Fibroblast of mammary gland (primary cell): ENCODE results near the gene USP6.
"Not testable (repeated sequence)": the region's sequence is repeated elsewhere in the genome, so short reads cannot be mapped to it uniquely, and the experiment has no call there.

Experiments used
- DNase-seq: peaks from one replicate; pipeline ENCODE4 v3.0.0-alpha.2; 2010; ENCODE audit warnings: low read depth
- H3K4me3 ChIP-seq: 2 replicates; pipeline ENCODE4 v1.5.1; 2011; ENCODE audit warnings: low read depth, mild to moderate bottlenecking, low read length, moderate library complexity; ENCODE audit not compliant: control insufficient read depth
- TF ChIP-seq, protein P1 (sequence below): conservative IDR thresholded peaks from 2 replicates; pipeline ENCODE4 v1.5.1; 2011; ENCODE audit warnings: low read depth, low read length, inconsistent platforms; ENCODE audit not compliant: control insufficient read depth, insufficient read depth

USP6 gene

DNA sequence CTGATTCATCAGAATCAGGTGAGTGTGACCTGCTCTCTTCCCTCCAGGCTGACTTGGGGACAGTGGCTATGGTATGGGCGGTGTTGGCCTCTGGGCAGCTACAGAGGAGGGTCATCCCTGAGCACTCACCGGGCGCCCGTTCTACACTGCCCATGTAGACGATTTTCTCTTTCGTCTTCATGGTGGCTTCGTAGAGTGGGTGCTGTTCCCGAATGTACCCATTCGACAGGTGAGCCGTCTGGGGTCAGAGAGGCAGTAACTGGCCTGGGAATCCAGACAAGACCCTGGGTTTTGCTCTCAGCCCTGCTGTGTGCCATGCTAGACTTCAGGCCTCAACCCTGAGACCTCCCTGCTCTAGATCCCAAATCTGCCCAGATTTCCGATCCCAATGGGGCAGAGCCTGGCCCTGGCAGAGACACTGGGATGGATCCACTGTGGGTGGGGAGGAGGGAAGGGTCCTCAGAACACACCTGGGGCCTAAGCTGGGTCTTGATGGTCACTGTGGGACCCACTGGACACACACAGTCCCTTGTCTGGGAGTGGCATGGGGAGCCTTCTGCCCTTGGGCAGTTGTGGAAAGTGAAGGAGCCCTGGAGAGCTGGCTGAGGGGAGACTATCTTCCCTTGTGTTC is 13.2 kb downstream of the USP6 start:
- DNase-seq, result no peak
- H3K4me3 ChIP-seq, result no peak overlapping the region
- TF ChIP-seq, protein P1, sequence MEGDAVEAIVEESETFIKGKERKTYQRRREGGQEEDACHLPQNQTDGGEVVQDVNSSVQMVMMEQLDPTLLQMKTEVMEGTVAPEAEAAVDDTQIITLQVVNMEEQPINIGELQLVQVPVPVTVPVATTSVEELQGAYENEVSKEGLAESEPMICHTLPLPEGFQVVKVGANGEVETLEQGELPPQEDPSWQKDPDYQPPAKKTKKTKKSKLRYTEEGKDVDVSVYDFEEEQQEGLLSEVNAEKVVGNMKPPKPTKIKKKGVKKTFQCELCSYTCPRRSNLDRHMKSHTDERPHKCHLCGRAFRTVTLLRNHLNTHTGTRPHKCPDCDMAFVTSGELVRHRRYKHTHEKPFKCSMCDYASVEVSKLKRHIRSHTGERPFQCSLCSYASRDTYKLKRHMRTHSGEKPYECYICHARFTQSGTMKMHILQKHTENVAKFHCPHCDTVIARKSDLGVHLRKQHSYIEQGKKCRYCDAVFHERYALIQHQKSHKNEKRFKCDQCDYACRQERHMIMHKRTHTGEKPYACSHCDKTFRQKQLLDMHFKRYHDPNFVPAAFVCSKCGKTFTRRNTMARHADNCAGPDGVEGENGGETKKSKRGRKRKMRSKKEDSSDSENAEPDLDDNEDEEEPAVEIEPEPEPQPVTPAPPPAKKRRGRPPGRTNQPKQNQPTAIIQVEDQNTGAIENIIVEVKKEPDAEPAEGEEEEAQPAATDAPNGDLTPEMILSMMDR, result no peak

DNA sequence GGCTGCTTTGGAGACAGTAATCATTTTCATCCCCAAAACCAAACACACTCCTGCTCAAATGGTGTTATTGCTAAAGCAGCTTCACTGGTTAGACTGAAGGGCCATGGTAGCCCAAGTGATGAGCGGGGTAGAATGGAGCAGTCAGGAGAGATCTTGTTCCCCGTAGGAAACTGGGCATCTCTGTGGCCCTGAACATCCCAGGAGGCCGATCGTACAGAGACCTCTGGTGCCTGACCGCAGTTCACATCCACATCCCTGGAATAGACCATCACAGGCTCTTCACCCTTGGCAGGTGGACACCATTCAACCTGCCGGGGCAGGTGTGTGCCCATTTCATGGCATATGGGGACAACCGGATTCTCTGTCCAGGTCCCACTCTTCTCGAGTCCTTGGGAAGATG is 13.9 kb downstream of the USP6 start:
- not testable (repeated sequence) for H3K4me3 ChIP-seq, DNase-seq

DNA sequence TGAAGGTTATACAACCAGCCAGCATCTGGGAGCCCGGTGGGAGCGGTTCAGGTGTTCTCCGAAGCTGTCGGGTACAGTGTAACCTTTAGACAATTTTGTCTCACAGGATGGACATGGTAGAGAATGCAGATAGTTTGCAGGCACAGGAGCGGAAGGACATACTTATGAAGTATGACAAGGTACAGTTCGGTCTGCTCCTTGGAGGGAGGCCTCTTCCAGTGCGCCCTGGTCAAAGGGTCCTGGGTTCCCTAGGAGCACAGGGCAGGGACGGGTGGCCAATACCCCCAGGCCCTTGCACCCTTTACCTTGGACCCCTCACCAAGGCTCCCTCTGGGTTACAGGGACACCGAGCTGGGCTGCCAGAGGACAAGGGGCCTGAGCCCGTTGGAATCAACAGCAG is 14.4 kb downstream of the USP6 start:
- not testable (repeated sequence) for DNase-seq, H3K4me3 ChIP-seq

DNA sequence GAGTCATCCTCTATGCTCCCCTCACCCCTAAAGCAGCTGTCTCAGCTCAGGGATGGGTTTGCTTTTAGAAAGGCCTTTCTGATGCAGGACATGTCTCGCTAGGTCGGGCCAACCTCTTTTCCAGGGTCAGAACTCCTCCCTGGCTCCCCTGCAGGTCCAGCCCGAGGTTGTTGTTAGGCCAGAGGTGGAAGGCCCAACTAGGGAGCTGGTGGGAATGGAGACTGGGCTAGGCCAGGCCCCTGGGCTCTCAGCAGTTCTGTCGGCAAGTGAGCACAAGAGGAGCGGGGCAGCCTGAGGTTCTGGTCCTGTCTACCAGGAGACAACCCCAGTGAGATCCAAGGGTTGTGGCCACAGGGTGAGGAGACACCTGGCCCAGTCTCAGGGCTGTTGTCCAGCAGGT is 14.9 kb downstream of the USP6 start:
- not testable (repeated sequence) for DNase-seq, H3K4me3 ChIP-seq

DNA sequence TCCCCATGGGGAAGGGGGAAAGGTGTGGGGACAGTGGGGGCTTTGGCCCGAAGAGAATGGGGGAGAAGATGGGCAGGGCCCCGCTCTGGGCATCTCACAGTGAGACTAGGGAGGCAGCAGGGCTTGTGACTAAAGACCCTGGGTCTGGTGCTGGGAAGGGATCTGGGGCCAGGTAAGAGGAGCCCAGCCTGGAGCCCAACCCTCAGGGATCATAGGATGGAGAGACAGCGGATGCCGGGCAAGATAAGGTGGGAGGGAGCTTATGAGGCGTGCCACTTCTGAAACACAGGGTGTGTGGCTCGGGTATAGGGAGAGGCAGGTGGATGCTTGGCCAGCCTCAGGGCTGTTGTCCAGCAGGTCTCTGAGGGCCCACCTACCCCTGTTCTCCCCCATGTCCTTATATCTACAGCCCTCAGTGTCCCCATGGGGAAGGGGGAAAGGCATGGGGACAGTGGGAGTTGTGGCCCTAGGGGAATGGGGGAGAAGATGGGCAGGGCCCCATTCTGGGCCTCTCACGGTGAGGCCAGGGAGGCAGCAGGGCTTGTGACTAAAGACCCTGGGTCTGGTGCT is 15.4 kb downstream of the USP6 start:
- DNase-seq, result no peak
- TF ChIP-seq, protein P1, result no peak
- no peak overlapping the region for H3K4me3 ChIP-seq

DNA sequence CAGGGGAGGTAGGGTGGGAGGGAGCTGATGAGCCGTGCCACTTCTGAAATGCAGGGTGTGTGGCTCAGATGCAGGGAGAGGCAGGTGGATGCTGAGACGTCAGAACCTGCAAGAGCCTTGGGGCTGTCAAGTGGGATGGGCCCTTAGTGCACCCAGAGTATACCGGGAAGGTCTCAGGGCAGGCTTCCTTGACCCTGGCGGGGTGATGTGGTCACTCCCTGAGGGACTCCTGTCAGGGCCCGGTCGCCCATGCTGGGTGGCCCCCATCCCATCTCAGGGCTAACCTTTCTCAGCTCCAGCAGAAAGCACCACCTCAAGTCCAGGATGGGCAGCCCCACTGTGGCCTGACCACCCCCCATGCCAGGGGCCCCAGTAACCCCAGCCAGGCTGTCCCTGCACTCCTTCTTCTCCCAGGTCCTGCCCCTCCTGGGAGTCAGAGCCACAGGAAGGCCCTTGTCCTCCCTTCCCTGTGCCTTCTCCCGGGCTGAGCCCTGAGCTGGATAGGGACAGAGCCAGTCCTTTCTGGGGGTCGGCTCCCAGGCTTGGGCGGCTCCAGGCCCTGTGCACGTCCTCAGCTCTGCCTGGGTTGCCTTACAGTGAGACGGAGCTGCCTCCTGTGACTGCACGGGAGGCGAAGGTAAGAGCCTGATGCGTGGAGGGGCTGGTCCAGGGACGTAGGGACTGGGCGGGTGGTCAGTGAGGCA is 16.1 kb downstream of the USP6 start:
- H3K4me3 ChIP-seq, DNase-seq: not testable (repeated sequence)

DNA sequence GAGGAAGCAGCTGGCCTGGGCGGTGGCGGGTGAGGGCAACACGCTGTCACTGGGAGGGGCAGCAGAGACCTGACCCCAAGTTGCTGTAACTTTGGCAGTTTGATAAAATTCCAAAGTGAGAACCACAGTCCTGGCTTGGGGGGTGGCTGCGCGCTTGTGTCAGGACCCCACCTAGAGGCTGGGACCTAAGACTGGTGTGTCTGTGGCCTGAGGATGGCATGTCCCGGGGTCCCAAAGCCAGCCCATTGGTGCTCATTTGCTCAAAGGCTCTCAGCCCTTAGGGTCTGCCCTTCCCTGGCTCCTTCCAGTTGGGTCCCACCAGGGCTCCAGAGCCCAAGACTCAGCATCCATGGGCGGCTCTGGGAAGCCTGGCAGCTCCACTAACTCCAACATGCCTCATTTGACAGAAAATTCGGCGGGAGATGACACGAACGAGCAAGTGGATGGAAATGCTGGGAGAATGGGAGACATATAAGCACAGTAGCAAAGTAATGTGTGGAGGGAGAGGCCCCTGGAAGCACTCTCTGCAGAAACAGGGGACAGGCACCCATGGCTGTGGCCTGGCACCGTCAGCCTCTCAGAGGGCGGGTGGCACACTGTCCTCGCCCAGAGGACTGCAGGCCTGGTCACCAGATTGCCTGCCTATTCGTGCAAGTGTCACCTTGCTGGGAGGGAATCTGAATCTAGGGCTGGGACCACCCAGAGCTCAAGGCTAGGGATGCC is 16.8 kb downstream of the USP6 start:
- H3K4me3 ChIP-seq, DNase-seq: not testable (repeated sequence)

DNA sequence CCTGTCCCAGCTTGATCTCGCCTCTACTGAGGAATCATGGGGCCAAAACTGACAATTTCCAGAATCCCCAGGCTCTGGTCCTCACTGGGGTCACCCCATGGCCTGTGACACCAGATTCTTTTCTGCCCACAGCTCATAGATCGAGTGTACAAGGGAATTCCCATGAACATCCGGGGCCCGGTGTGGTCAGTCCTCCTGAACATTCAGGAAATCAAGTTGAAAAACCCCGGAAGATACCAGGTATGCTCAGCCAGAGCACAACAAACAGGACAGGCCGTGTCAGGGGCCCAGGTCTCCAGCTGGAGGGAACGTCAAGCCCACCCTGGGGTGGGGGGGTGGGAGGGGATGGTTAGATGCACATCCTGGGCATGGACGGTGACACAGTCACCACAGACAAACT is 17.5 kb downstream of the USP6 start:
- TF ChIP-seq, protein P1, result no peak
- DNase-seq, result no peak
- no peak overlapping the region for H3K4me3 ChIP-seq

DNA sequence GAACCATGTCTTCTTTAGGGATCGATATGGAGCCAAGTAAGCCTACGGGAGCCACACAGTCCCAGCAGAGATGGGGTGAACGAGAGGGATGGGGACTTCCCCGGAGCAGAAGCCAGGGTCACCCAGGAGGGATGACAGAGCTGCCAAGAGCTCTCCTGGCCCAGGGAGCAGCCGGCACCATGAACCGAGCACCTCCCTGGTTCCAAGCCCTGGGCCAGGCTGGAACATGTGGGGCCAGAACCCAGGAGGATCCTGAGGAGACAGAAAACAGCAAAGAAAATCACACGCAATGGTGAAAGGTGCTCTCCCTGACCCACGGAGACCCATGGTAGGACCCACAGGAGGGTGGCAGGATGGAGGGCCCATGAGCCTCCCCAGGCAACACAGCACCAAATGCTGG is 18.1 kb downstream of the USP6 start:
- H3K4me3 ChIP-seq, DNase-seq: not testable (repeated sequence)

DNA sequence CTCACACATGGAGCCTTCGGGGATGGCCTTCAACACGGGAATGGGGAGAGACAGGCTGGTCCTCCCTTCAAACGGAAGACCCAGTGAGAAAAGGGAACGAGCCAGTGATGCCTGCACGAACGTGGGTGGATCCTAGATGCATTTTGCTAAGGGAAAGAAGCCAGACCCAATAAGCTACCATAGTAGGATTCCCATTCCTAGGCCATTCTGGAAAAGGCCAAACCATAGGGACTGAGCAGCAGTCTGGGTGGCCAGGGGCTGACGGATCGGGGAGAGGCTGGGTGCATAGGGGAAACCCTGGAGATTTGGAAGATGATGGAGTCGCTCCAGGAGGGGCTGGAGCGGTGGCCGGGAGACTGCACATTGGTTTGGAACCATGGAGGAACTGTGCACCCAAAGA is 18.7 kb downstream of the USP6 start:
- DNase-seq, H3K4me3 ChIP-seq: not testable (repeated sequence)

DNA sequence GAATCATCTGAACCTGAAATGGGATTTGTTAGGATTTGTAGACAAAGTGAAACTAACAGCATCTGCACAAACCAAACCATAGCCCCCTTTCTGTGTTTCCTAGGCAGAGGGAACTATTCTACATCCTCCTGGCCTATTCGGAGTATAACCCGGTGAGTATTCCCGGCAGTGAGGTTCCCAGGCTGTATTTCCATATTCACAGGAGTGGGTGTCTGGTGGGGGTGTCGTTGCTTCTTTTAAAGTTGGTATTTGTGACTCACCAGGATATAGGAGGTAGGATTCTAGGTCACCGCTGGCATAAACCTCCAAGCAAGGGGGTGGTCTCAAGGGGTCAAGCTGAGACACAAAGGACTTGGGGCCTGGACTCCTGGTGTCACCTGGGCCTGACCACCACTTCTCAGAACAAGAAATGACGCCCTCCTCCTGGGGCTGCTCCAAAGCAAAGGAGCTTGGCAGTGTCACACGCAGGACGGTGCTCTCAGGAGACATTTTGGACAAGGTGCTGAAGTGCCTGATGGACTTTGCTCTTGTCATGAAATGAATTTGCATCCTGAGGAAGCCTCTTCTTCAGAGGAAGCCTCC is 19.4 kb downstream of the USP6 start:
- not testable (repeated sequence) for H3K4me3 ChIP-seq

More for the DNA sequence above, 19.4 kb downstream of the USP6 start:
- DNase-seq, result not testable (repeated sequence)
